ENCODE data around the gene RABL6.
"Not testable (repeated sequence)": the region's sequence is repeated elsewhere in the genome, so short reads cannot be mapped to it uniquely, and the experiment has no call there.

RABL6 gene

GRCh38 chr9:136835162-136835931 lies 27.6 kb downstream of the RABL6 start:
- Histone ChIP-seq H3K27ac (no peak overlapping the region), H2AFZ (ENCODE audit: low read depth) (no peak overlapping the region), H3K4me1 (ENCODE audit: low read depth, poor library complexity, severe bottlenecking) (no peaks in the 10 kb centered on the region), H3K36me3 (ENCODE audit: insufficient read depth) (no peaks in the 10 kb centered on the region), H4K20me1 (ENCODE audit: insufficient read depth) (no peaks in the 10 kb centered on the region), H3K9ac (no peak overlapping the region), H3K4me3 (IDR thresholded peaks at IDR 0.05; ENCODE audit: insufficient read depth, low read depth, low read length) (no peak overlapping the region), H3K79me2 (ENCODE audit: insufficient read depth, low read depth) (no peaks in the 10 kb centered on the region), H3K4me2 (no peak overlapping the region), H3K27me3 (ENCODE audit: insufficient read depth, low read depth) (no peaks in the 10 kb centered on the region)
- TF ChIP-seq CTCF (conservative IDR thresholded peaks at IDR 0.05; ENCODE audit: low read depth, low read length) = no peak

- Histone ChIP-seq H3K9ac (no peak overlapping the region), H3K4me1 (ENCODE audit: low read depth, poor library complexity, severe bottlenecking) (peaks cover 8% of the 10 kb centered on the region), H3K4me3 (IDR thresholded peaks at IDR 0.05; ENCODE audit: insufficient read depth, low read depth, low read length) (no peak overlapping the region), H3K79me2 (ENCODE audit: insufficient read depth, low read depth) (no peaks in the 10 kb centered on the region), H2AFZ (ENCODE audit: low read depth) (no peak overlapping the region), H4K20me1 (ENCODE audit: insufficient read depth) (no peaks in the 10 kb centered on the region), H3K4me2 (no peak overlapping the region), H3K27me3 (ENCODE audit: insufficient read depth, low read depth) (no peaks in the 10 kb centered on the region), H3K36me3 (ENCODE audit: insufficient read depth) (no peaks in the 10 kb centered on the region), H3K27ac (no peak overlapping the region)
- no peak for TF ChIP-seq CTCF (conservative IDR thresholded peaks at IDR 0.05; ENCODE audit: low read depth, low read length)
These were observed 28.5 kb downstream of the RABL6 start for GRCh38 chr9:136835932-136836904.

- Histone ChIP-seq H2AFZ (ENCODE audit: low read depth) (no peak overlapping the region), H3K79me2 (ENCODE audit: insufficient read depth, low read depth) (no peaks in the 10 kb centered on the region), H3K4me2 (no peak overlapping the region), H4K20me1 (ENCODE audit: insufficient read depth) (no peaks in the 10 kb centered on the region), H3K4me1 (ENCODE audit: low read depth, poor library complexity, severe bottlenecking) (peaks cover 18% of the 10 kb centered on the region), H3K36me3 (ENCODE audit: insufficient read depth) (no peaks in the 10 kb centered on the region), H3K27me3 (ENCODE audit: insufficient read depth, low read depth) (no peaks in the 10 kb centered on the region), H3K4me3 (IDR thresholded peaks at IDR 0.05; ENCODE audit: insufficient read depth, low read depth, low read length) (no peak overlapping the region), H3K27ac (no peak overlapping the region), H3K9ac (no peak overlapping the region)
- no peak for TF ChIP-seq CTCF (conservative IDR thresholded peaks at IDR 0.05; ENCODE audit: low read depth, low read length)
These were observed 29.6 kb downstream of the RABL6 start for GRCh38 chr9:136837146-136837855.

- not testable (repeated sequence) for H4K20me1 ChIP-seq (ENCODE audit: insufficient read depth); H2AFZ ChIP-seq (ENCODE audit: low read depth); H3K9ac ChIP-seq; H3K4me2 ChIP-seq; H3K36me3 ChIP-seq (ENCODE audit: insufficient read depth); H3K79me2 ChIP-seq (ENCODE audit: insufficient read depth, low read depth); H3K4me3 ChIP-seq (IDR thresholded peaks at IDR 0.05; ENCODE audit: insufficient read depth, low read depth, low read length); H3K27me3 ChIP-seq (ENCODE audit: insufficient read depth, low read depth); H3K27ac ChIP-seq
- H3K4me1 ChIP-seq (ENCODE audit: low read depth, poor library complexity, severe bottlenecking) = peaks cover 18% of the 10 kb centered on the region
These were observed 30.1 kb downstream of the RABL6 start for GRCh38 chr9:136837856-136838277.
